ENCODE data around the gene KLHL25.

Gene KLHL25

GRCh38 chr15:85777250-85778106 lies 17.2 kb downstream of the KLHL25 start:
- DNase-seq (ENCODE audit: low spot score) = no peak

- DNase-seq (ENCODE audit: low spot score) = no peak
These were observed 20.8 kb downstream of the KLHL25 start for GRCh38 chr15:85773970-85774369.

DNA sequence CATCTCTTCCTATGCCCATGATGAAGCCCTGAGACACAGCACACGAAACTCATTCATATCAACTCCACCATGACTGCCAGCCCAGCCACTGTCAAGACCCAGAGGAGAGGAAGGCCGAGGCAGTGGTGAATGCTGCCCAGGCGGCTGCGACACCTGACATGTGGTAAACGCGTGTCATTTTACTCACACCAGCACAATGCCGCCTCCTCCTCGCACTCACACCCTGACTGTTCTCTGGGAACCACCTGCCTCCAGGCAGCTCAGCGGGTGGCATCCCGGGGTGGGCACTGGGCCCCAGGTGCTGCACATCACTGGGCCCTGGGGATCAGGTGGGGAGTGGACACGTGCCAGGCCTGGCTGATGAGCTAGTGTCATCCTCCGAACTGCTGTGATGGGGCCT lies 21.5 kb downstream of the KLHL25 start:
- no peak for DNase-seq (ENCODE audit: low spot score)

GRCh38 chr15:85772668-85773067 lies 22.1 kb downstream of the KLHL25 start:
- no peak for DNase-seq (ENCODE audit: low spot score)

DNA sequence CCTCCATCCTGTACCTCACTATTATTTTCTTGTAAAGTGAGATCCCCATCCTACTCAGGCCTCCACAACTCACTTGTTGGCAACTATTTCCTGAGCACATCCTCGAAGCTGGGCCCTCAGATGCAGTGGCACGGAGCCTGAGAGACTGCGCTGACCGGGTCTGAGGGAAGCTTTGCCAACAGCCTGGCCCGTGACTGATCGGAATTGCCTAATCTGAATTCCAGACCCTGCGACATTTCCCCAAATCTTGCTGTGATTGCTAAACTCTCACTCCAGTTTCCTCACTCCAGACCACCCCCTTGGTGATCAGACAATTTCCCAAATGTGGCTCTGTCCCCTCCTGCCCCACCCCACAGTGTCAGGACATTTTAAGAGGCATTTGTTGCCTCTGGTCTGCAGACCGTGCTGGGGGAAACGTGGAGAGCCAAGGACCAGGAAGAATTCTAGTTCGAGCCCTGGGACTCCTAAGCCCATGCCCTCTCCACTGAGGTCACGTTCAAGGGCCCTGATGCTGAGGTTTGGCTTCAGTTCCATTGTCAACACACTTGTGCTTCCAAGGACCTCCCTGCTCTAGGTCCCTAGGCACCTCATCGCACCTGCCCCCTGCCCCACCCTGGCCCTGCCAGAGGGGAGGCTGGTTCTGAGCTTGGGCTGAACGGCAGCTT lies 22.8 kb downstream of the KLHL25 start:
- no peak for DNase-seq (ENCODE audit: low spot score)

- no peak for DNase-seq (ENCODE audit: low spot score)
These were observed 23.5 kb downstream of the KLHL25 start for GRCh38 chr15:85771271-85771670.

DNA sequence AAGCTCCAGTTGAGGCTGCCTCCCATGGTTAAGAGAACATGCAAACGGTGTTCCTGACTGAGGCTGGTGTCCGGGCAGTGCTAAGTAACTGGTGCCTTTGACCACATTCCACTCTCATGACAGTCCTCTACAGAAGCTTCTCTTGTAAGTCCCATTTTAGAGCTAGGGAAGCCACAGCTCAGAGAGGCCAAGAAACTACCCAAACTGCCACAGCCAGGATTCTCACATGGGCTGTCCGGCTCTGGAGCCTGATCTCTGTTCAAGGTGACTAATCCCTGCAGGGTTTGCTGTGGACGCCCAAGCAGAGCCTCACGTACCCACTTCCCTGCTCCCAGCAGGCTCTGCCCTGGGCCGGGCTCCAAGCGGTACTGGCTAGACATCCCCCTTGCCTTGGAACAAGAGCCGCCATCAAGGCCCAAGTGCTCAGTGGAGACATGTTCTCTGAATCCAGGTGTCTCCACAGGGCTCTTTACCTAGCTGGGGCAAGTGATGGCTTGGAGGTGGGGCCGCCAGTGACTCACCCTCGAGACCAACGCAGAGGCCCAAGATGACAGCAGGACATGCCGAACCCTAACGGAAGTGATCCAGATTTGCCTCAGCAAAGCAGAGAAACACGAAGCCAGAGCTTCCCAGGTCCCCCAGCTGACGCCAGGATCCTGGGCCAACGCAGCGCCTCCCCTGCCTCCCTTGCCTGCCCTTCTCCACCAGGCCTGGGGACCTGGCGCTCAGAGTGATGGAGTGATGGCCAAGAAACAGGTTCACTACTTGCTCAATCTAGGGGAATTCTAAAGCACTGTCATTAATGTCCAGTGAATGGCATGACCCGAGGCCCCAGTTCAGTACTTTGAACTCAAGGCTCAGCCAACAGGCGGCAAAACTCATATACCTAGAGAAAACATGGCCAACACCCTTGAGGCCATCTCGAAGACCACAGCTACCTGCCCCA lies 24.4 kb downstream of the KLHL25 start:
- DNase-seq (ENCODE audit: low spot score) = no peak

DNA sequence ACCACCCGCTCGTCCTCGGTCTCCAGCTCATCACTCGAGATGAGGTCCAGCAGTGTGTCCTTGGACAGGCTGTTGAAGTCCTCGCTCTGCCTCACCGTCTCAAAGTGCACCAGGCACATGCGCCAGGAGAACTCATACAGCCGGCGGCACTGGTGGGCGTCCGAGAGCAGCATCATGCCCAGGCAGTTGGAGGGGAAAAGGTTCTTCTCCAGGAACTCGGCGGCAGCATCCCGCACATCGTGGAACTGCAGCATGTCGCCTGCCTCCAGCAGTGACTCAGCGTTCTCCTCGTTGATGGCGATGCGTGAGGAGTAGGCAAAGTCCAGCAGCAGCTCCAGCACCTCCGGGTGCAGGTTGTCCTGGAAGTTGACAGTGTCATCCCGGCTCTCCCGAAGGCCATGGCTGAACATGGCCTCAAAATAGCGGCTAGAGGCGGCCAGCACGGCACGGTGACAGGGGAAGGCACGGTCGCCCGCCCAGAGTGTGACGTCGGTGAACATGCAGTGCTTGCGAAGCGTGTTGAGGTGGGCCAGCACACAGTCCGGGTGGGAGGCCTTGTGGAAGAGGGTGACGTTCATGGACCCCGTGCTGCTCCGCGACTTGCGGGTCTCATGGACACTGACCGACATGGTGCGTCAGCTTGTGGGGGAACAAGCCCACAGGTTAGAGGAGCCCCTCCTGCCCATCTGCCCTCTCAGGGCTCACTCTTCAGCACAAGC lies 25.4 kb downstream of the KLHL25 start:
- DNase-seq (ENCODE audit: low spot score) = no peak

DNA sequence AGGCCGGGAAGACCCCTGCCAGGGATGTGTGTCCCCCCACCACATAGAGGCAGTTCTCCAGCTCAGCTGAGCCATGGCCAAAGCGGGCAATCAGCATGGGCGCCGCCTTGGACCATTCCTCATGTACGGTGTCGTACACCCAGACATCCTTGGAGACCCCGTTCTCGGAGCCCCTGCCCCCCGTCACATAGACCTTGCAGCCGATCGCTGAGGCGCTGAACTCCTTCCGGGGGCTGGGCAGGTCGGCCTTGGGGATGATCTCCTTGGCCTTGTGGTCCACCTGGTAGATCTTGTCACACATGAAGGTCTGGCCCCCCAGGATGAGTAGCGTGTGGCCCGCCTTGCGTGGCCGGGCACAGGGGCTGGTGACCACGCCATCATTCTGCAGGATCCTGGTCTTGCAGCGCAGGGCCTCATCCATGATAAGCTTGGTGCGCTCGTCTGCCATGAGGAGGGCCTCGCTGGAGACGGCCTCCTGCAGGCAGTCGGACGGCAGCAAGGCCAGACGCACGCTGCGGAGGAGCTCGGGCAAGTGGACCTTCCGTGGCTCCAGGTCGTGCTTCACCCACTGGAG lies 26.0 kb downstream of the KLHL25 start:
- no peak for DNase-seq (ENCODE audit: low spot score)

GRCh38 chr15:85767785-85768529 lies 26.8 kb downstream of the KLHL25 start:
- DNase-seq (ENCODE audit: low spot score) = no peak

DNA sequence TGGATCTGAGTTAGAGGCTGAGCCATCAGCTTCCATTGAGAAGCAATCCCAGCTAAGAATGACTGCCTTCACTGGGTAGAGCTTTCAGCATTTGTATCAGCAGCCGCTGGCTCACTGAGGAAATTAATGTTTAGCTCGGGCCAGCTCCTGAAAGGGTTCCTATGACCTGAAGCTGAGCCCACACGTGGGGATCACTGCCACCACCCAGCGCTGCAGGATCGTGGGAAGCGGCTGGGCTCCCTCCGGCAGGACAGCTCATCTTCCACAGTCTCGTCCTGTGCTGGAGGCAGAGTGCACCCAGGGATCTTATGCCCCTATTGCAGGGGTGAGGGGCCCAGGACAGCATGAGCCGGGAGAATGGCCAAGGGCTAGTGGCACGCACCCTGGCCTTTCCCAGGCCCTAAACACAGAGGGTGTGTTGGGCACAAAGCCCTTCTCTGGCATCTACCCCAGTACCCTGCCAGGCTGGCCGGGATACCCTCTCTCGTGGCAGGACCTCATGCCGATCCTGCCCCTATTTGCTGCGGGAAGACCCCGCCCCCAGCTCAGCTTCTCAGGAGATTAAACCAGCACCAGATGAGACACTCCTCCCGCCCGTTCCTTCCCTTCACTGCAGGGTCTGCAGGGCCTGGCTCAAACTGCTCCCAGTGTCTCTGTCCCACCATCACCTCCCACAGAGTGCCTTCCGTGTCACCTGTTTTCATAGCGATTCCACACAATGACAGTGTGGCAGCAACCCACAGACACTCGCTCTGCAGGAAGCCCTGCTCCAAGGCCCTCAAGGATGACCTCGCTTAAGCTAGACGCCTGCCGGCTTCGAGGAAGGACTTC lies 28.5 kb downstream of the KLHL25 start:
- DNase-seq (ENCODE audit: low spot score) = no peak

DNA sequence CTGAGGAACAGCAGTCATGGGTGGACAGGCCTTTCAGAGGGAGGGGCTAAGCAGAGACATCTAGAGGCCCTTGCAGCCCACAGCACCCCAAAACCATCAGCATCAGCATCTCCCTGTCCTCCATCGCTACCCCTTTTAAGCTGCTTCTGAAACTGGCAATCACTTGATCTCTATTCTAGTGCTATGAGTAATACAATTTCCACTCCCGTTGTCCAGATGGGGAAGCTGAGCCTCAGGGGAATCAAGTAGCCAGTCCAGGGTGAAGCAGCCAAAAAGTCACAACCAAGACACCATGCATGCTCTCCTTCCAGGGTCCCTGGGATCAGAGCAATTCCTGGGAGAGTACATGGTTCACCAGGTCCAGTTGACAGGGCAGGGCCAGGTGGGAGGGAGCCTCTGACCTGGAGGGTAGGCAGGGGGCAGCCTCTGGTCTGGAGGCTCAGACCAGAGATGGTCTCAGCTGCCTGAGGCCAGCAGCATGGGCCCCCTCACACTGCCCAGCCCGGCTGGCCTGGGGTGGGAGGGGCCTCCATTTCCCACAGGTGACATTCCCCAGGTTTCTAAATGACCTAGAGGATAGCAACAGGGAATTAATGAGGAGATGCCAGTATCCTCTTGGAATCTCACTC lies 30.0 kb downstream of the KLHL25 start:
- DNase-seq (ENCODE audit: low spot score) = peak; percentile 90

- DNase-seq (ENCODE audit: low spot score) = no peak
These were observed 30.8 kb downstream of the KLHL25 start for GRCh38 chr15:85763673-85764633.

- DNase-seq (ENCODE audit: low spot score) = no peak
These were observed 31.6 kb downstream of the KLHL25 start for GRCh38 chr15:85763157-85763556.

DNA sequence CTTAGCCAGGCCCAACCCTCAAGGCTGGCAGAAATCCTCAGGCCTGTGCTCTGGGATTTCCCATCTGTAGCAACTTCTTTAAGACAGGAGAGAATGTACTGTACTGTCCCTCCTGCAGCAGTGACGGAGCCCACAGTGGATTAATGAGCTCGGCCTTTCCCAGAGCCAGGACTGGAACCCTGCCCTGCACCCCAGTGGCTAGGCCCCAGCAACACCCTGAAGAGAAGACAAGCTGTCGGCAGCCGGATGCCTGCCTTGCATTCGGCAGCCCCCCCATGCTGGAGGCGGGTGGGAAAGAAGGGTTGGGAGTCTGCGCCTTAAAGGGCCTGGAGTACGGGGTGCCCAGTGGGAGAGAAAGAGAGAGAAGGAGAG lies 32.0 kb downstream of the KLHL25 start:
- DNase-seq (ENCODE audit: low spot score) = no peak

DNA sequence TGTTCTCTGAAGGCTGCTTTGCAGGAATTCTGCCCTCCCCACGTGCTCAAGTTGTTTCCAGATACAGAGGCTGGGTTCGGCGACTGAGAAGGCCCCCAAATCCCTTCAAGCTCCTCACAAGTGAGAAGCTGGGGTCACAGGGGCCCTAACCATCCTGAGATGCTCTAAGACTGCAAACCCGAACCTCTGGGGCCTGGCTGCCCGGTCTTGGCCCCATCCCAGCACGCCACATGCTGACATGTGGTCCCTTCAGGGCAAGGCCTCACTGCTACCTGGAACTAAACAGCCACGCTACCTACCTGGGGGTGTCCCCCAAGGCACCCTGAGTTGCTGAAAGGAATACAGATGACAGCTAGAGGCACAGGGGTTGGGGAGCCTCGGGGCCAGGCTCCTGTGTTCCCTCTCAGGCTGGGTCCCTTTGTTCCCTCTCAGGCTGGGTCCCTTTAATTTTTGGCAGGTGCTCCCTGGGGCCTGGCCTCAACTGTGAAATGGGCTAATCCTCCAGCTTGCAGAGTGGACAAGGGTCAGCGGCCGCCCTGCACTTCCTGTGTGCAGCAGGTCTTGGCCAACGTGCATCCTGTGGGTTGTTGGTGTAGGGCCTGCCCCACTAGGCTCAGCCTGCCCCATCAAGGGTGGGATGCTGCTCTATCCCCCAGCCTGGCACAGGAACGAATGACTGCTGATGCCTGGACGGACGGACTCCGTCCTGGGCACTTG lies 32.5 kb downstream of the KLHL25 start:
- no peak for DNase-seq (ENCODE audit: low spot score)

DNA sequence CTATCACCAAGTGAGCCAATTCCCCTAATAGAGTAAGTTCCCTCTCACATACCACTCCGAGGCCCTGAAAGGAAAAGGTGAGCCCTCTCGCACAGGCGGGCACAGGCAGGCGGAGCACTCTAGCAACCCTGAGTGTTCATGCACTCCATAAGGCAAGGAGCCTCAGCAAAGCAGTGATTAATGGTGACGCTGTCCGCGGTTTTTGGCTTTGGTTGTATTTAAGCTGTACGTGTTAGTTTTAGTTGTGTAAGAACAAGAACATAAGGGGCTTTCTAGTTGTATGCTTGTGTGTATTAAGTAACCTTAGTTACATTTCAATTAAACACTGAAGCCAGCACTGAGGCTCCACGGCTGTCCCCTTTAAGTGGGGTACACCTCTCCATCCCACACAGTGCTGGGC lies 33.1 kb downstream of the KLHL25 start:
- no peak for DNase-seq (ENCODE audit: low spot score)

Measured in hepatic stellate cell (primary cell).